Lower leg skin (tissue), 4 donors: ENCODE measurements around the gene LGALS3. TPM values are rescaled to one million over a fixed set of nuclear protein-coding genes. Genes with fewer than 3 reads are reported as not detected.

Source experiments
- DNase-seq, 2 donors: peaks; one replicate each; pipeline ENCODE4 v3.0.0-alpha.2; 2019; ENCODE audit warnings: low spot score in 2 of 2
- H3K4me3 ChIP-seq: fragments of 200-600 bp; sonication (generic); 2 replicates; pipeline ENCODE4 v1.5.1; 2017; ENCODE audit warnings: mild to moderate bottlenecking, low read depth; ENCODE audit not compliant: poor library complexity, severe bottlenecking
- CTCF ChIP-seq, 3 donors: fragments of 450-650 bp; IDR thresholded peaks; one replicate each; pipeline ENCODE4 v1.5.1; 2016; ENCODE audit warnings: antibody characterized with exemption in 3 of 3, mild to moderate bottlenecking in 3 of 3, moderate library complexity in 2 of 3
- POLR2A ChIP-seq, 2 donors: fragments of 450-650 bp; IDR thresholded peaks; one replicate each; pipeline ENCODE4 v1.6.1; 2016 to 2017; ENCODE audit warnings: antibody characterized with exemption in 2 of 2, mild to moderate bottlenecking in 1 of 2, moderate library complexity in 1 of 2
- WGBS, 2 donors: methylation state at CpG; one replicate each; pipeline ENCODE4 v1.1.5; 2018; 5-methylcytosine and 5-hydroxymethylcytosine counted together
- intact Hi-C: fragments of 100-400 bp; cut with DNase I; formaldehyde crosslinking; loops from one replicate; pipeline ENCODE4 v1.15.0; 2023; ENCODE audit warnings: low total_unique reads
- total RNA-seq, 4 donors: library from RNA; depleted of rRNA; stranded (reverse); fragments of >200 nt; gene quantifications; one replicate each; pipeline ENCODE4 v1.1.0, GENCODE V29; 2016

LGALS3 gene
- total RNA-seq, 4 donors from 2014 or later: 755 to 857 (median 826) TPM

- no peak overlapping the region for H3K4me3 ChIP-seq
- intact Hi-C loops: no loop called here
- DNase-seq: peak; percentile 91 to 97
- TF ChIP-seq CTCF (IDR thresholded peaks at IDR 0.05): no peak
- peak in 1 of 2 donors; percentile 48 for TF ChIP-seq POLR2A (IDR thresholded peaks at IDR 0.05)
- 4% methylated on average over 19 of the region's 19 CpGs for WGBS, 2 donors
Measured at GRCh38 chr14:55107766-55108554, 21.1 kb upstream of the LGALS3 start.

- TF ChIP-seq CTCF (IDR thresholded peaks at IDR 0.05): no peak
- TF ChIP-seq POLR2A (IDR thresholded peaks at IDR 0.05): no peak
- no peak overlapping the region for H3K4me3 ChIP-seq
- 86 to 94% methylated on average over 1 of the region's 1 CpG for WGBS, 2 donors
- intact Hi-C loops: no loop called here
- no peak for DNase-seq
Measured at GRCh38 chr14:55109836-55110235, 19.2 kb upstream of the LGALS3 start.

GRCh38 chr14:55111122-55111708 lies 17.8 kb upstream of the LGALS3 start:
- TF ChIP-seq POLR2A (IDR thresholded peaks at IDR 0.05): no peak
- no peak for TF ChIP-seq CTCF (IDR thresholded peaks at IDR 0.05)
- WGBS, 2 donors: 66 to 72% methylated on average over 10 of the region's 10 CpGs
- no peak for DNase-seq
- intact Hi-C loops: no loop called here
- no peak overlapping the region for H3K4me3 ChIP-seq

- no peak for DNase-seq
- TF ChIP-seq CTCF (IDR thresholded peaks at IDR 0.05): no peak
- TF ChIP-seq POLR2A (IDR thresholded peaks at IDR 0.05): no peak
- intact Hi-C loops: no loop called here
- H3K4me3 ChIP-seq: no peak overlapping the region
- WGBS, 2 donors: 53 to 58% methylated on average over 2 of the region's 2 CpGs
Measured at GRCh38 chr14:55114720-55115119, 14.3 kb upstream of the LGALS3 start.

- intact Hi-C loops: no loop called here
- TF ChIP-seq CTCF (IDR thresholded peaks at IDR 0.05) (no peak), POLR2A (IDR thresholded peaks at IDR 0.05) (no peak)
- no peak overlapping the region for H3K4me3 ChIP-seq
- 54 to 58% methylated on average over 3 of the region's 3 CpGs for WGBS, 2 donors
- DNase-seq: no peak
Measured at GRCh38 chr14:55115460-55115859, 13.6 kb upstream of the LGALS3 start.
